ENCODE measurements around the gene ERCC2. TPM values are rescaled to one million over a fixed set of nuclear protein-coding genes. Genes with fewer than 3 reads are reported as not detected.

The ERCC2 gene
- total RNA-seq, 2 donors from 2014 or later = 87.9 to 105 TPM

DNA sequence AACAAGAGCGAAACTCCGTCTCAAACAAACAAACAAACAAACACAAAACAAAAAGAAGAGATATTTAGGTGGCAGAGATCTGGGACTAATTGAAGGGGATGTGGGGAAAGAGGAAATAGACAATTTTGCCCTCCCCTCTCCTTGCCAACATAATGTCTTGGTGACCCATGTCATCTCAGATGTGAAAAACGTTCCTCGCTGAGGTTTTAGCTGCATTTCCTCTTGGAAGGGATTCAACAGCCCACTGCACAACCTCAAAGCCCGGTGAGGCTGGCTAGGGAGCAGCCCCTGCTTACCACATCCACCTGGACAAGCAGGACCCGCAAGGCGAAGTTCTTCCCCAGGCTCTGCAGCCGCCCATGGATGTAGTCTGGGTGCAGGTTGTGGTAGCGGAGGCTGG is 48.4 kb upstream of the ERCC2 start:
- H3K27ac ChIP-seq (ENCODE audit: low read depth, low read length) = no peak overlapping the region
- 95 to 100% methylated on average over 2 to 7 of the region's 9 CpGs for WGBS, 2 experiments (ENCODE audit: insufficient coverage in 1 of 2, insufficient read length in 1 of 2)
- peaks cover 16% of the 10 kb centered on the region for H3K36me3 ChIP-seq (ENCODE audit: control insufficient read depth, insufficient read depth, low read length)
- H3K4me1 ChIP-seq (ENCODE audit: control insufficient read depth, insufficient read depth, low read length) = no peaks in the 10 kb centered on the region
- Mint-ChIP-seq H3K27me3 (ENCODE audit: insufficient read depth) (no peaks in the 10 kb centered on the region), H3K4me1 (peaks cover 11% of the 10 kb centered on the region), H3K27ac (no peak overlapping the region), H3K36me3 (ENCODE audit: low read depth) (peaks cover 47% of the 10 kb centered on the region), H3K4me3 (no peak overlapping the region), H3K9me3 (no peaks in the 10 kb centered on the region)
- no peak overlapping the region for H3K4me3 ChIP-seq (ENCODE audit: low read length)
- H3K9ac ChIP-seq (ENCODE audit: extremely low read depth, low read length, poor library complexity, severe bottlenecking) = no peak overlapping the region
- DNase-seq = no peak
- H3K27me3 ChIP-seq (ENCODE audit: control insufficient read depth, insufficient read depth, low read length, poor library complexity, severe bottlenecking) = no peaks in the 10 kb centered on the region
- TF ChIP-seq, protein P1, sequence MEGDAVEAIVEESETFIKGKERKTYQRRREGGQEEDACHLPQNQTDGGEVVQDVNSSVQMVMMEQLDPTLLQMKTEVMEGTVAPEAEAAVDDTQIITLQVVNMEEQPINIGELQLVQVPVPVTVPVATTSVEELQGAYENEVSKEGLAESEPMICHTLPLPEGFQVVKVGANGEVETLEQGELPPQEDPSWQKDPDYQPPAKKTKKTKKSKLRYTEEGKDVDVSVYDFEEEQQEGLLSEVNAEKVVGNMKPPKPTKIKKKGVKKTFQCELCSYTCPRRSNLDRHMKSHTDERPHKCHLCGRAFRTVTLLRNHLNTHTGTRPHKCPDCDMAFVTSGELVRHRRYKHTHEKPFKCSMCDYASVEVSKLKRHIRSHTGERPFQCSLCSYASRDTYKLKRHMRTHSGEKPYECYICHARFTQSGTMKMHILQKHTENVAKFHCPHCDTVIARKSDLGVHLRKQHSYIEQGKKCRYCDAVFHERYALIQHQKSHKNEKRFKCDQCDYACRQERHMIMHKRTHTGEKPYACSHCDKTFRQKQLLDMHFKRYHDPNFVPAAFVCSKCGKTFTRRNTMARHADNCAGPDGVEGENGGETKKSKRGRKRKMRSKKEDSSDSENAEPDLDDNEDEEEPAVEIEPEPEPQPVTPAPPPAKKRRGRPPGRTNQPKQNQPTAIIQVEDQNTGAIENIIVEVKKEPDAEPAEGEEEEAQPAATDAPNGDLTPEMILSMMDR (conservative IDR thresholded peaks at IDR 0.05) = no peak
- no peaks in the 10 kb centered on the region for H3K9me3 ChIP-seq (ENCODE audit: control insufficient read depth, low read length)

DNA sequence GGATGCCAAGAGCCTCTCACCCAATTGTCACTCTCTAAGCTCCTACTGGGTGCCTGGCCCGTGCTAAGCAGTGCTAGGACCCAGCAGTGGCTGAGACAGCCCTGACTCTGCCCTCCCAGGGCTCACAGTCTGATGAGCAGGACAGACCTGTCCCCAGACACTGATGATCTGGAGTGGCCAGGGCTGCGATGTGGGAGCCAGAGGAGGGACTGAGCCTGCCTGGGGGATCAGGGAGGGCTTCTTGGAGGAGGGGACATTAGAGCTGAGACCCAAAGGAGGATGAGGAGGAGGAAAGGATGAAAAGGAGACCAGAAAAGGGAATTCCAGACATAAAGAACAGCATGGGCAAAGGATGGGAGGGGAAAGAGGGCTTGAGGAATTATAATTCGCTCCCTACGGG is 46.8 kb upstream of the ERCC2 start:
- Mint-ChIP-seq H3K27ac (no peak overlapping the region), H3K36me3 (ENCODE audit: low read depth) (peaks cover 58% of the 10 kb centered on the region), H3K4me3 (no peak overlapping the region), H3K9me3 (no peaks in the 10 kb centered on the region), H3K4me1 (peaks cover 6% of the 10 kb centered on the region), H3K27me3 (ENCODE audit: insufficient read depth) (no peaks in the 10 kb centered on the region)
- DNase-seq = peak; percentile 72
- TF ChIP-seq, protein P1 (conservative IDR thresholded peaks at IDR 0.05) = no peak
- H3K36me3 ChIP-seq (ENCODE audit: control insufficient read depth, insufficient read depth, low read length) = peaks cover 21% of the 10 kb centered on the region
- H3K9me3 ChIP-seq (ENCODE audit: control insufficient read depth, low read length) = no peaks in the 10 kb centered on the region
- no peak overlapping the region for H3K4me3 ChIP-seq (ENCODE audit: low read length)
- no peak overlapping the region for H3K9ac ChIP-seq (ENCODE audit: extremely low read depth, low read length, poor library complexity, severe bottlenecking)
- no peaks in the 10 kb centered on the region for H3K4me1 ChIP-seq (ENCODE audit: control insufficient read depth, insufficient read depth, low read length)
- no peaks in the 10 kb centered on the region for H3K27me3 ChIP-seq (ENCODE audit: control insufficient read depth, insufficient read depth, low read length, poor library complexity, severe bottlenecking)
- WGBS, 2 experiments (ENCODE audit: insufficient coverage in 1 of 2, insufficient read length in 1 of 2) = 89 to 92% methylated on average over 3 to 4 of the region's 4 CpGs
- no peak overlapping the region for H3K27ac ChIP-seq (ENCODE audit: low read depth, low read length)

DNA sequence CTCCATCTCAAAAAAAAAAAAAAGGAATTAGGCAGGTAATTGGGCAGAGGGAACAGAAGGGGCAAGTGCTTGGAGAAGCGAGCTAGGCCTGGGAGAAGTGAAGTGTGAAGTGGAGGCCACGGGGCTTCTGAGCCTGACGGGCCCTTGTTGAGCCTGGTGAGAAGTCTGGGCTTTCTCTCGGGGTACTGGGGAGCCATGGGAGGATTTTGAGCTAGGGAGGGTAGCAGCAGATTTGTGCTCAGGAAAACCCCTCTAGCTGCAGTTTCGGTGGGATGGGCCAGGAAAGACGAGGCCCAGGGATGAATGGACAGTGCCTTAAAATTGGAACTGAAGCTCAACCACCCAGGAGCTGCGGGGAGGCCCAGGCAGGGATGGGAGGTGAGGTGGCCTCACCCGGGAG is 44.1 kb upstream of the ERCC2 start:
- Mint-ChIP-seq H3K9me3 (no peaks in the 10 kb centered on the region), H3K4me1 (no peaks in the 10 kb centered on the region), H3K27ac (no peak overlapping the region), H3K4me3 (no peak overlapping the region), H3K27me3 (ENCODE audit: insufficient read depth) (no peaks in the 10 kb centered on the region), H3K36me3 (ENCODE audit: low read depth) (peaks cover 58% of the 10 kb centered on the region)
- Histone ChIP-seq H3K9ac (ENCODE audit: extremely low read depth, low read length, poor library complexity, severe bottlenecking) (no peak overlapping the region), H3K4me3 (ENCODE audit: low read length) (no peak overlapping the region), H3K4me1 (ENCODE audit: control insufficient read depth, insufficient read depth, low read length) (no peaks in the 10 kb centered on the region), H3K27ac (ENCODE audit: low read depth, low read length) (no peak overlapping the region), H3K9me3 (ENCODE audit: control insufficient read depth, low read length) (no peaks in the 10 kb centered on the region), H3K36me3 (ENCODE audit: control insufficient read depth, insufficient read depth, low read length) (peaks cover 30% of the 10 kb centered on the region), H3K27me3 (ENCODE audit: control insufficient read depth, insufficient read depth, low read length, poor library complexity, severe bottlenecking) (no peaks in the 10 kb centered on the region)
- WGBS, 2 experiments (ENCODE audit: insufficient coverage in 1 of 2, insufficient read length in 1 of 2) = 93 to 100% methylated on average over 7 to 8 of the region's 8 CpGs
- DNase-seq = no peak
- TF ChIP-seq, protein P1 (conservative IDR thresholded peaks at IDR 0.05) = no peak
